GM10248 (cell line): ENCODE measurements around the gene ZNF429.

Experiments used
- CTCF ChIA-PET: fragments of 300-600 bp; sonication (Branson Sonifier 250); formaldehyde crosslinking; extraction: SDS; loops from one replicate; lab custom pipeline; 2021; ENCODE audit warnings: antibody characterized with exemption; lab: Yijun Ruan, JAX
- POLR2A ChIA-PET: fragments of 350-650 bp; sonication (Branson Sonifier 250); formaldehyde crosslinking; extraction: SDS; loops from one replicate; lab custom pipeline; 2020; ENCODE audit warnings: antibody characterized with exemption; lab: Yijun Ruan, JAX
- DNase-seq: peaks from one replicate; pipeline ENCODE4 v3.0.0; 2012; ENCODE audit errors: extremely low spot score
- TF ChIP-seq, protein P1 (sequence below): IDR thresholded peaks from 2 replicates; pipeline ENCODE4 v1.5.1; 2012; ENCODE audit warnings: mild to moderate bottlenecking, low read depth; ENCODE audit errors: extremely low read depth, missing control alignments, control extremely low read depth

ZNF429 gene

DNA sequence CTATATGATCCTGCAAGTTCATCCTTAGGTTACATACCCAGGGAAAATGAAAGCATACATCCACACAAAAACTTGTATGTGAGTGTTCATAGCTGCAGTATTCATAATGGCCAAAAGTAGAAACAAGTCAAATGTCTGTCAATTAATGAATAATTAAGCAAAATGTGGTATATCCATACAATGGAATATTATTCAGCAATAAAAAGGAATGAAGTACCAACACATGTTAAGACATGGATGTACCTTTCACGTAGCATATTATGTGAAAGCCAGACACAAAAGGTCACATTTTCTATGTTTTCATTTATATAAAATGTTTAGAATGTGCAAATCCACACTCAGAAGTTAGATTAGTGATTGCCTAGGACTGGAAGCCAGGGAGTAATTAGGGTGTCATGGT is 75.4 kb downstream of the ZNF429 start:
- CTCF ChIA-PET = interaction anchor here (1.4 kb wide), 1 partner anchor 10 kb away, joined by 4 read pairs; no protein-coding TSS in a partner anchor
- no peak for DNase-seq
- POLR2A ChIA-PET = no interaction called here
- TF ChIP-seq, protein P1, sequence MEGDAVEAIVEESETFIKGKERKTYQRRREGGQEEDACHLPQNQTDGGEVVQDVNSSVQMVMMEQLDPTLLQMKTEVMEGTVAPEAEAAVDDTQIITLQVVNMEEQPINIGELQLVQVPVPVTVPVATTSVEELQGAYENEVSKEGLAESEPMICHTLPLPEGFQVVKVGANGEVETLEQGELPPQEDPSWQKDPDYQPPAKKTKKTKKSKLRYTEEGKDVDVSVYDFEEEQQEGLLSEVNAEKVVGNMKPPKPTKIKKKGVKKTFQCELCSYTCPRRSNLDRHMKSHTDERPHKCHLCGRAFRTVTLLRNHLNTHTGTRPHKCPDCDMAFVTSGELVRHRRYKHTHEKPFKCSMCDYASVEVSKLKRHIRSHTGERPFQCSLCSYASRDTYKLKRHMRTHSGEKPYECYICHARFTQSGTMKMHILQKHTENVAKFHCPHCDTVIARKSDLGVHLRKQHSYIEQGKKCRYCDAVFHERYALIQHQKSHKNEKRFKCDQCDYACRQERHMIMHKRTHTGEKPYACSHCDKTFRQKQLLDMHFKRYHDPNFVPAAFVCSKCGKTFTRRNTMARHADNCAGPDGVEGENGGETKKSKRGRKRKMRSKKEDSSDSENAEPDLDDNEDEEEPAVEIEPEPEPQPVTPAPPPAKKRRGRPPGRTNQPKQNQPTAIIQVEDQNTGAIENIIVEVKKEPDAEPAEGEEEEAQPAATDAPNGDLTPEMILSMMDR = no peak

DNA sequence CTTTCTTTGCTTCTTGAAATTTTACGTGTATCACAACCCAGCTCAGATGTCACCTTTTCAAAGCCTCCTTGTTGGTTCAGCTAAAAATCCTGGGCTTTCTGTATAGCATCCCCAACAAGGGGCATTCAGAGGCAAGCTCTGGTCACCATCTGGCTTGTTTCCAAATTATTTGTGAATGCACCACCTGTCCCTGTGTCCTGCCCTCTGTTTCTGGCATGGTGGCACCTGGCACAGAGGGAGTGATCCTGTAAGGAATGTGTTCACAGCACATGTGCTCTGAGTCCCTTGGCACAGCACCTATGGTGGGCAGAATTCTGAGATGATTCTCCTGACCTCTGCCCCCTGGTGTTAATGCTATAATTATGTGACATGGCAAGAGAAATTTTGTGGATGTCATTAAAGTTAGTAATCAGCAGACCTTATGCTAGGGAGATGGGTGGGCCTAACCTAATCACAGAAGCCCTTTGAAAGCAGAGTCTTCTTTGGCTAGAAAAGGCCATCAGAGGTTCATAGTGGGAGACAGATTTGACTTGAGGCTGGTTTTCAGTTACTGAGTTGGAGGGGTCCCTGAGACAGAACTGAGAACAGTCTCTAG is 76.3 kb downstream of the ZNF429 start:
- TF ChIP-seq, protein P1 = no peak
- CTCF ChIA-PET = interaction anchor here (1.1 kb wide), 1 partner anchor 12 kb away, joined by 4 read pairs; no protein-coding TSS in a partner anchor
- DNase-seq = no peak
- POLR2A ChIA-PET = no interaction called here

DNA sequence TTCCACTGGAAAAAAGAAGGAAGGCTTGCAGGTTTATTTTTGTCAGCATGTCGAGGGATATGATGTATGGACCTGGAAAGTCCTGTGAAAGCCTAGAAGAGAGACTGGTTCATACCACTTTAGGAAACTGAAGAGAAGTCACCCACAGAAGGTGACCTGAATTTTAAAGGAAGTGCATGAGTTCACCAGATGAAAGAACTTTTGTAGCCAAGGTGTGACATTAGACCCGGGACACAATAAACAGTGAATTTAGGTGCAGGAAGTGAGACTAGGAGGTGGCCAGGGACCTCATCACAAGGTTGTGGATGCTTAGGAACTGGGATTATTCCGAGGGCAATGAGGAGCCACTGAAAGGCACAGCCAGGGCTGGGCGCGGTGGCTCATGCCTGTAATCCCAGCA is 79.1 kb downstream of the ZNF429 start:
- ChIA-PET POLR2A (no interaction called here), CTCF (no interaction called here)
- TF ChIP-seq, protein P1 = no peak
- DNase-seq = no peak

DNA sequence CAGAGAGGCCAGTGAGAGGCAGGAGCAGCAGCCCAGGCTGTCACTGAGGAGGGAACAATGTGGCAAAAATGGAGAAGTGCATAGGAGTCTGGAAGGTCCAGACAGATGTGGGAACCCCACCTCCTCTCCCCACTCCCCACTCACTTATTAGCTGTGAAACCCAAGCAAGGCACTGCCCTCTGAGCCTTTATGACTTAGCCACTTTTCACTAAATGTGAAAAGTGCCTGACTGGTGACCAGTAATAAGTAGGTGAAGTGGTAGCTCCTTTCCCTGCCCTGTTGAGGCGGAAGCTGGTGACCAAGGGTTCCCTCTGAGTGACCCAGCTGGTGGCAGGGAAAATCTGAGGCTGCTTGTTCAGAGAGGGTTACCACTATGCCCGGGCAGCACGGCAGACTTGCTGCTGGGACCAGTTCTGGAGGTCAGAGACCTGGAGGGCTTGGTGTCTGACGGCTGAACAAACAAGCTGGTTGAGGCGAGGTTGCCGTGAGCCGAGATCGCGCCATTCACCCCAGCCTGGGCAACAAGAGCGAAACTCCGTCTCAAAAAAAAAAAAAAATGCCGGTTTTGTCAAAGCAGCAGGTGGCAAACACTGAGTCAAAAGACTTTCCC is 80.0 kb downstream of the ZNF429 start:
- ChIA-PET POLR2A (no interaction called here), CTCF (no interaction called here)
- DNase-seq = no peak
- TF ChIP-seq, protein P1 = no peak

DNA sequence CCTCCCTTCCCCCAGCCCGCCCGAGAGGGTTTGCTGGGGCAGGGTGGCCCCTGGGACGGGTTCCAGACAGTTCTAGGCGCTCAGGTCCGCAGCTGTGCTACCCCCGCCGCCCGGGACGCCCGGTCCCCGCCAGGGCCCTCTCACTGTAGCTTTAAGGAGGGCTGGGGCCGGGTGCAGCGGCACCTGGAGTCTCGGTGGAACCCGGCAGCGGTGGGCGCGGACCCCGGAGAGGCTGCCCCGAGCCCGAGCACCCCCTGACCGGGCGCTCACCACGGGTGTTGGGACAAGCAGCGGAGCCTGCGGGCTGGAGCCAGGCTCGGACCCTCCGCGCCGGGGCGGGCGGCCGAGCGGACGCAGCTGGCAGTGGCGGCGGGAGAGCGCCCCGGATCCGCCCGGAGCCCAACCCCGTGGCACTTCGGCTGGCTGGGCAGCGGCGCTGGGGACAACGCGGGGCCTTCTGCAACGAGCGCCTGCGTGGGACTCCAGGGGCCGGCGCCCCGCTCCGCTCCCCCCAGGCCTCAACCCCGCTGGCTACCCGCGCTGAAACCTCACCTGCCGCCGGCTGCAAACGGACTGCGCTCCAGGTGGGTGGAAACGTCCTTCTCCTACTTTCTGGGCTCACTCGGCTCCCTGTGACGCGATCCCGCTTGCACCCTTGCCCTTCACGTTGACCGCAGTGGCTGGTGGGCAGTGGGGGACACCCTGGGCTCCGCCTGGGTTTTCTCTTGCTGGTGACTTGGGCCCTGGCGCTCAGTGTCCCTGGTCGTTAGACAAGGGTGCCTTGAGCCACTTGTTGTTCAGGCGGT is 81.1 kb downstream of the ZNF429 start:
- no peak for DNase-seq
- ChIA-PET CTCF (no interaction called here), POLR2A (no interaction called here)
- TF ChIP-seq, protein P1 = no peak

DNA sequence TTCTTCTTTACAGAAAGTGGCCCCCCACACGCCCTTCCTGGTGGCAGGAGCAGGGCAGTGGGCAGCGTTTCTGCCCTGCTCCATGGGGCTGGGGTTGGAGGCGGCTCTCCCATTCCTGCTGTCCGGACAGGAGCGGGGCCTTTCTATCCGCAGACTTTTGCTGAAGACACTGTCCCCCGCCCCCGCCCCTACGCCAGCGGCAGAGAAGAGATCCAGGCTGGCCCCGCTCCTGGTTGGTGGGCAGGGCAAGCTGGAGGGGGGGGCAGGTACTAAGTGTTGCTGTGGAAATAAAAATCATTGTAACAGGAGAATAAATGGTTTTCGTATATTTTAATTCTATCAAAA is 81.7 kb downstream of the ZNF429 start:
- TF ChIP-seq, protein P1 = no peak
- ChIA-PET CTCF (no interaction called here), POLR2A (no interaction called here)
- no peak for DNase-seq
